Kidney (tissue), 14 donors: ENCODE results near the gene MLLT3. TPM values are rescaled to one million over a fixed set of nuclear protein-coding genes. Genes with fewer than 3 reads are reported as not detected.
A peak's percentile ranks its signal among the peaks of the same experiment; 100 is the strongest.

Experiments used
- DNase-seq, 5 donors: peaks; one replicate each; pipeline ENCODE4 v3.0.0-alpha.2; 2013 to 2020
- FAIRE-seq: peaks from 2 replicates; lab custom pipeline; 2012; peaks lifted over from hg19 to GRCh38; lab: Jason Lieb, UNC
- H3K27ac ChIP-seq, 2 donors: one replicate each; pipeline ENCODE4 v1.7.0; 2013; ENCODE audit warnings: low read depth in 2 of 2, low read length in 2 of 2, inconsistent platforms in 1 of 2
- H3K27me3 ChIP-seq: one replicate; pipeline ENCODE4 v1.7.1; 2013; ENCODE audit warnings: low read length, inconsistent platforms; ENCODE audit not compliant: control insufficient read depth, insufficient read depth
- H3K36me3 ChIP-seq, 3 donors: one replicate each; pipeline versions ENCODE4 v1.7.0 to v1.7.1; 2013; ENCODE audit warnings: low read length in 3 of 3, control low read depth in 1 of 3, inconsistent platforms in 1 of 3; ENCODE audit not compliant: insufficient read depth in 3 of 3, control insufficient read depth in 2 of 3
- H3K4me1 ChIP-seq, 3 donors: one replicate each; pipeline versions ENCODE4 v1.7.0 to v1.7.1; 2013; ENCODE audit warnings: low read length in 3 of 3, inconsistent platforms in 1 of 3, low read depth in 1 of 3; ENCODE audit not compliant: control insufficient read depth in 2 of 3, insufficient read depth in 2 of 3
- H3K4me3 ChIP-seq, 3 donors: one replicate each; pipeline versions ENCODE4 v1.7.0 to v1.8.1; 2013; ENCODE audit warnings: low read length in 3 of 3, control low read depth in 1 of 3, inconsistent platforms in 1 of 3
- H3K9ac ChIP-seq, 3 donors: one replicate each; pipeline versions ENCODE4 v1.7.0 to v1.7.1; 2013; ENCODE audit warnings: low read length in 3 of 3, control low read depth in 1 of 3, inconsistent platforms in 1 of 3
- H3K9me3 ChIP-seq, 3 donors: one replicate each; pipeline versions ENCODE4 v1.7.0 to v1.7.1; 2013; ENCODE audit warnings: low read length in 3 of 3, control low read depth in 1 of 3, inconsistent platforms in 1 of 3; ENCODE audit not compliant: control insufficient read depth in 2 of 3, insufficient read depth in 1 of 3
- intact Hi-C: fragments of 100-400 bp; cut with DNase I; formaldehyde crosslinking; loops from one replicate; pipeline ENCODE4 v1.11.1; 2022
- polyA plus RNA-seq: library from polyadenylated mRNA; stranded (reverse); fragments of 350-450 nt; fragmentation: Illumina TruSeq; extraction: RNeasy Lipid Tissue Mini Kit (QIAGEN cat#74804); gene quantifications from one replicate; pipeline ENCODE4 v1.2.3, GENCODE V29; 2014; ENCODE audit warnings: low read depth, low replicate concordance; ENCODE audit not compliant: insufficient read depth
- total RNA-seq: library from RNA; stranded (reverse); fragmentation: NEBNext Ultra II Directional; extraction: Animal tissue kit (Norgen Biotek cat#: 25700); gene quantifications from one replicate; pipeline ENCODE4 v1.2.1, GENCODE V29; 2021
- TF ChIP-seq, protein P1 (sequence below): IDR thresholded peaks from 3 replicates; pipeline ENCODE4 v1.5.1; 2012; ENCODE audit warnings: mild to moderate bottlenecking, moderate library complexity, borderline replicate concordance; ENCODE audit not compliant: insufficient read depth; ENCODE audit errors: extremely low read depth
- donor health status: control.
- donor health status: control.
- donor health status: control.
- donor health status: control.
- donor health status: control.
- donor health status: DM: yes; HTN: yes; CAD: no.
- donor health status: Normal renal cell carcinoma (clear cell type).

The MLLT3 gene
- total and polyA plus RNA-seq, 2 donors from 2014 or later, result 15.8 to 19.7 TPM

DNA sequence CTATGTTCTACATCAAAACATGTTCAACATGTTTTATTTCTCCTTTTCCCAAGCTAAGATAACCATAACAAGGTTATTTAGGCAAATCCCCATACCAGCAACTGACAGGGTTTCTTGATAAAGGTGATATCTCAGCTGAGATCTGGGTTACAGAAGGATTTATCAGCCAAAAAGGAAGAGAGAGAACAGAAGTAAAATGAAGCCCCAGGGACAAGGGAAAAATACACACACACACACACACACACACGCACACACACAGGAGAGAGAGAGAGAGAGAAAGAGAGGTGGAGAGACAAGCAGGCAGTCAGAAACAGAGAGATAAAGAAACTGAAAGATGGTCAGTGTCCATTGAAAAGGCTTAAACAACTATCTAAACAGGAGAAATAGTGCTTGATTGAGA lies 19.7 kb upstream of the MLLT3 start:
- Histone ChIP-seq H3K9me3 (no peaks in the 10 kb centered on the region), H3K4me1 (no peaks in the 10 kb centered on the region), H3K27ac (no peak overlapping the region), H3K36me3 (no peaks in the 10 kb centered on the region), H3K27me3 (no peaks in the 10 kb centered on the region), H3K9ac (no peak overlapping the region), H3K4me3 (no peak overlapping the region)
- TF ChIP-seq, protein P1, sequence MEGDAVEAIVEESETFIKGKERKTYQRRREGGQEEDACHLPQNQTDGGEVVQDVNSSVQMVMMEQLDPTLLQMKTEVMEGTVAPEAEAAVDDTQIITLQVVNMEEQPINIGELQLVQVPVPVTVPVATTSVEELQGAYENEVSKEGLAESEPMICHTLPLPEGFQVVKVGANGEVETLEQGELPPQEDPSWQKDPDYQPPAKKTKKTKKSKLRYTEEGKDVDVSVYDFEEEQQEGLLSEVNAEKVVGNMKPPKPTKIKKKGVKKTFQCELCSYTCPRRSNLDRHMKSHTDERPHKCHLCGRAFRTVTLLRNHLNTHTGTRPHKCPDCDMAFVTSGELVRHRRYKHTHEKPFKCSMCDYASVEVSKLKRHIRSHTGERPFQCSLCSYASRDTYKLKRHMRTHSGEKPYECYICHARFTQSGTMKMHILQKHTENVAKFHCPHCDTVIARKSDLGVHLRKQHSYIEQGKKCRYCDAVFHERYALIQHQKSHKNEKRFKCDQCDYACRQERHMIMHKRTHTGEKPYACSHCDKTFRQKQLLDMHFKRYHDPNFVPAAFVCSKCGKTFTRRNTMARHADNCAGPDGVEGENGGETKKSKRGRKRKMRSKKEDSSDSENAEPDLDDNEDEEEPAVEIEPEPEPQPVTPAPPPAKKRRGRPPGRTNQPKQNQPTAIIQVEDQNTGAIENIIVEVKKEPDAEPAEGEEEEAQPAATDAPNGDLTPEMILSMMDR, result no peak
- intact Hi-C loops, result loop anchor here (5.0 kb wide), 1 partner anchor 705 kb away; no protein-coding TSS in a partner anchor
- FAIRE-seq (no peak), DNase-seq (no peak)

DNA sequence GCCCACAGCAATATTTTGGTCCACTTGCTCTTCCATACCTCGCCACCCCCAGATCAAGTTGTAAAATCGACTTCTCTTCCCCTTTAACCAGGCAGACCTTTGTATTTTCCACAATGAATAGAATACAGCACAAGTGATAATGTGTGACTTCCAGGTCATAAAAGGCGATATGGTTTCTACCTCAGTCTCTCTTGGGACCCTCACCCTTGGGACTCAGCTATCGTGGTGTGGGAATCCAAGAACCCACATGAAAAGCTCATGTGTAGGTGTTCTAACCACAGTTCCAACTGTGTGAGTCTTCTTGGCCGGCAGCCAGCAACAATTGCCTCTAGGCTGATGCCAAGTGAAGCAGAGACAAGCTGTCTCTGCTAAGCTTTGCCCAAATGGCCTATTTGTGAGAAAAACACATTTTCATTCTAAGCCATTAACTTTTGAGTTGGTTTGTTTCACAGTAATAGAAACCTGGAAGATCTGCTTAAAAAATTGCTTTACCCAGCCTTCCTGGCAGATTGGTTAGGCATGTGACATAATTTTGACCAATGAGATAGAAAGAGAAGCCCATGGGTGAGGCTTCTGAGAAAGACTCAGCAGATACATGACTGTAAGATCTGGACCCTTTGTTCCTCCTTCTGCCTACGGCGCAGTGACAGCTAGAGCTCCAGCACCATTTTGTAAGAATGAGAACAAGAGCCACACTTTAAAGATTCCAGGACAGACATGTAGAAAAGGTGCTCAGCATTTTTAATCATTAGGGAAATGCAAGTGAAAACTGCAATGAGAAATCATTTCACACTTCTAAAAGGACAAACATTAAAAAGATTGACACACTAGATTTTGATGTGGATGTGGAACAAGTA lies 18.3 kb upstream of the MLLT3 start:
- no peaks in the 10 kb centered on the region for H3K9me3 ChIP-seq
- TF ChIP-seq, protein P1, result no peak
- no peaks in the 10 kb centered on the region for H3K36me3 ChIP-seq
- H3K9ac ChIP-seq, result no peak overlapping the region
- DNase-seq, result peak in 4 of 5 donors; percentile 37 to 91 (median 62)
- no peak overlapping the region for H3K27ac ChIP-seq
- FAIRE-seq, result no peak
- intact Hi-C loops, result loop anchor here (5.0 kb wide), 1 partner anchor 703 kb away; no protein-coding TSS in a partner anchor
- H3K27me3 ChIP-seq, result no peaks in the 10 kb centered on the region
- no peaks in the 10 kb centered on the region for H3K4me1 ChIP-seq
- no peak overlapping the region for H3K4me3 ChIP-seq

DNA sequence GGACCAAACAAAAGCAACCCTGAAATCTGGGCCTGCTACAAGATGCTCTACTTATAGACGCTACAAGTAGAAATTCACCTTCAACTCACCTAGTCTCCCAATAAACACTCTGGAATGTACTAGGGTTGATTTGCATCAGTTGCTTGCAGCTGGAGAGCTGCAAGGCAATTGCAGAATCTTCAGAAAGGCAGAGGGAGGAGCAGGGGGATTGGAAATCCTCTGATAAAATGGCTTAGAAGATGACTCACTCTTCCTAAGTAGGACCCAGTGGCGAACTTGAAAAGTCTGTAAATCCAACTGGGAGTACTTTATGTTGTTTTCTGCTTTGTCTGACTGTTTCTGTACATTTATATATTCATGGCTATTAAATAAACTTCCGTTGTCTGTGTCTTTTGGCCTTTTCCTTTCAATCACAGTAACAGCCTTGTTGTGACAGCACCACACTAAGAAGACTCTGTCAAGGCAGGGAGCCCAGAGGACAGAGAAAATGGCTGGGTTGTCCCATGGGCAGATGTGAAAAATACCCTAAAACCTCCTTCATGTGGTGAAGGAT lies 14.7 kb upstream of the MLLT3 start:
- Histone ChIP-seq H3K36me3 (no peaks in the 10 kb centered on the region), H3K27ac (no peak overlapping the region), H3K27me3 (no peaks in the 10 kb centered on the region), H3K4me3 (no peak overlapping the region), H3K9me3 (no peaks in the 10 kb centered on the region), H3K4me1 (no peaks in the 10 kb centered on the region), H3K9ac (no peak overlapping the region)
- TF ChIP-seq, protein P1, result no peak
- peak in 1 of 5 donors; percentile 13 for DNase-seq
- FAIRE-seq, result no peak
- intact Hi-C loops, result no loop called here
